ENCODE measurements around the gene B4GALNT3.

B4GALNT3 gene

DNA sequence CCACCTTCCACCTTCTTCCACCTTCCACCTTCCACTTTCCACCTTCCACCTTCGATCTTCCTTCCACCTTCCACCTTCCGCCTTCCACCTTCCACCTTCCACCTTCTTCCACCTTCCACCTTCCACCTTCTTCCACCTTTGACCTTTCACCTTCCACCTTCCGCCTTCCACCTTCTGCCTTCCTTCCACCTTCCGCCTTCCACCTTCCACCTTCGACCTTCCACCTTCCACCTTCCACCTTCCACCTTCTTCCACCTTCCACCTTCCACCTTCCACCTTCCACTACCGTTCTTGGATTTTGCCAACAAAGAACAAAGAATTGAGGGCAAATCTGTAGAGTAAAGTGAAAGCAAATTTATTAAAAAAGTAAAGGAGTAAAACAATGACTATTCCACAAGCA lies 53.2 kb downstream of the B4GALNT3 start:
- in situ Hi-C loops (cut with MboI; ENCODE audit: low sequenced_read_pairs, unreplicated experiment), result no loop called here
- DNase-seq (ENCODE audit: low spot score), result no peak
- TF ChIP-seq CTCF (IDR thresholded peaks at IDR 0.05; ENCODE audit: borderline replicate concordance, control extremely low read depth, extremely low read depth, insufficient read depth, missing control alignments), result no peak

DNA sequence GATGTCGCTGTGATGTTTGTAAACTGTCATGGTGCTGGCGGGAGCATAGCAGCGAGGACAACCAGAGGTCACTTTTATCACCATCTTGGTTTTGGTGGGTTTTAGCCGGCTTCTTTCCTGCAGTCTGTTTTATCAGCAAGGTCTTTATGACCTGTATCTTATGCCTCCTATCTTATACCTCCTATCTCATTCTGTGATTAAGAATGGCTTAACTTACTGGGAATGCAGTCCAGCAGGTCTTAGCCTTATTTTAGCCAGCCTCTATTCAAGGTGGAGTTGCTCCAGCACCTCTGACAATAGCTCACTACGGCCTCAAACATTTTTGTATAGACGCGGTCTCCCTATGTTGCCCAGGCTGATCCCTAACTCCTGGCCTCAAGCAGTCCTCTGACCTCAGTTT lies 53.7 kb downstream of the B4GALNT3 start:
- in situ Hi-C loops (cut with MboI; ENCODE audit: low sequenced_read_pairs, unreplicated experiment), result no loop called here
- no peak for DNase-seq (ENCODE audit: low spot score)
- TF ChIP-seq CTCF (IDR thresholded peaks at IDR 0.05; ENCODE audit: borderline replicate concordance, control extremely low read depth, extremely low read depth, insufficient read depth, missing control alignments), result no peak

GRCh38 chr12:517538-517937 lies 57.8 kb downstream of the B4GALNT3 start:
- in situ Hi-C loops (cut with MboI; ENCODE audit: low sequenced_read_pairs, unreplicated experiment), result no loop called here
- no peak for DNase-seq (ENCODE audit: low spot score)
- no peak for TF ChIP-seq CTCF (IDR thresholded peaks at IDR 0.05; ENCODE audit: borderline replicate concordance, control extremely low read depth, extremely low read depth, insufficient read depth, missing control alignments)

DNA sequence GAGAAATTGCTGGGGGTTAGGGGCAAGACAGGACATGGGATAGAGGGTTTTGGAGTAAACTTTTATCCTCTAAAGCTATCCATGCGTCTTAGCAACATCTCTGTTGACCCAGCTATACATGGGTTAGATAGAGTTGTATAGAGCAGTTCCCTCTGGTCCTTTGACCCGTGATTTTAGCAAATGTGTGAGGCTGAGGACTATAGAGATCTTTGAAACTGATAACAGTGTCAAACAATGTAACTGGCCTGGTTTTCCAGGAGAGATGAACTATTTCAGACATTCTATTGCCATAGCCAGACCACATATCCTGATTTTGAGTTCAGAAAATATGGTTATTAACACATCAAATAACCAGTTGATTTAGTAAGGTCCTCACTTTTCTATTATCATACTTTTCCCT lies 60.4 kb downstream of the B4GALNT3 start:
- no peak for DNase-seq (ENCODE audit: low spot score)
- TF ChIP-seq CTCF (IDR thresholded peaks at IDR 0.05; ENCODE audit: borderline replicate concordance, control extremely low read depth, extremely low read depth, insufficient read depth, missing control alignments), result no peak
- in situ Hi-C loops (cut with MboI; ENCODE audit: low sequenced_read_pairs, unreplicated experiment), result no loop called here

DNA sequence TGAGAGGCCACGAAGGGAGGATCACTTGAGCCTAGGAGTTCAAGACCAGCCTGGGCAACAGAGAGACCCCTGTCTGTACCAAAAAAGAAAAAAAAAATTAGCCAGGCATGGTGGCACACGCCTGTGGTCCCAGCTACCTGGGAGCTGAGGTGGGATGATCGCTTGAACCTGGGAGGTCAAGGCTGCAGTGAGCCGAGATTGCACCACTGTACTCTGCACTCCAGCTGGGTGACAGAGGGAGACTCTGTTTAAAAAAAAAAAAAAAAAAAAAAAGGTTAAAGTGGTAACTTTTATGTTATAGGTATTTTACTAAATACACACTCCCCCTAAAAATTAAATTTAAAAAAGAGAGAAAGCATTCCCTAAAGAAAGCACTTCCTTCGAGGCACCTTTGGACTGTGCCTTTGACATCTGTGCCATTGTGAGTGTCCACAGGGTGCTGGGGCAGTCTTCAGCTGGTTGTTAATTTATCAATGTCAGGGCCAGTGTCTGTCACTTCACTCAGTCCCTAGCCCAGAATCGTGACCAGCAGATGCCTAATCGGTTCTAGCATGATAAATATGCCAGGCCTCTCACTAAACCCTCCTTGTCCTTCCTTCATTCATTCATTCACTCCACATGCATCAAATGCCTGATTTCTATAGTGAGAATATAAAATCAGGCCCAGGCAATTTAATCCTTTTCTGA lies 63.1 kb downstream of the B4GALNT3 start:
- in situ Hi-C loops (cut with MboI; ENCODE audit: low sequenced_read_pairs, unreplicated experiment), result no loop called here
- no peak for TF ChIP-seq CTCF (IDR thresholded peaks at IDR 0.05; ENCODE audit: borderline replicate concordance, control extremely low read depth, extremely low read depth, insufficient read depth, missing control alignments)
- DNase-seq (ENCODE audit: low spot score), result no peak

DNA sequence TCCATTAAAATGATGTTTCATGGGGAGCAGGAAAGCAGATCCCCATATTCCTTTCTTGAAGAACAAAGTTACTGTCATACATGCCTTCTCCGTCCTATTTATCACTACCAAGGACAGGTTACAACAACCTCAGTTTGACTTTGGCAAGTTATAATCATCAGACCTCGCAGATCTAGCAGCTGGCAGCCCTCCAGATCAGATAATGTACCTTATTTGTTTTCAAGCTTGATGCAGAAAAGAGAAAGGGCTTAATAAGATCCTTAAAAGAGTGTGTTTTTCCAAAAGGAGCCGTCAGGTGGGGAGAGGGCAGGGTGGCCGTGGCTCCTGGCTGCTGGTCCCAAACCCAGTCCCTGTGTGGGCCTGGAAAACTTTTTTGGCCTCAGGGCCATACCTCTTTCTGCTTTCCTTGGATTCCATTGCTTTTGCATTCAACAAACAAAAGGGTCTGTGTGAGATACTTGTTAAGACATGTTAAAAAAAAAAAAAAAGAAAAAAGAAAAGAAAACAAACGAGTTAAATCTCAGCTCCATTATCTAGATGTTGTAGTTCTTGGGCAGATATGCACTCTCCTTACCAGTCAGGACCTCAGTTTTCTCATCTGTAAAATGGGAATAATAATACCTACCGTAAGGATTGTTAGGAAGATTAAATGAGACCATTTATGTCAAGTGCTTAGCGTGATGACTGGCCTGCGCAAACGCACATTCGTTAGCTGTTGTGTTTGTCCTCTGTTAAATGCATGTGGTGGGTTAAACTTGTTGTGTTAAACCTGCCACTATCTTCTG lies 64.6 kb downstream of the B4GALNT3 start:
- in situ Hi-C loops (cut with MboI; ENCODE audit: low sequenced_read_pairs, unreplicated experiment), result no loop called here
- DNase-seq (ENCODE audit: low spot score), result no peak
- no peak for TF ChIP-seq CTCF (IDR thresholded peaks at IDR 0.05; ENCODE audit: borderline replicate concordance, control extremely low read depth, extremely low read depth, insufficient read depth, missing control alignments)
